Measurements from ENCODE around the gene MSRB2. TPM values are rescaled to one million over a fixed set of nuclear protein-coding genes. Genes with fewer than 3 reads are reported as not detected.

The MSRB2 gene
- polyA plus RNA-seq, 2 of the 4 experiments (the other 2 are of a cell fraction): 19.0 to 32.0 TPM

DNA sequence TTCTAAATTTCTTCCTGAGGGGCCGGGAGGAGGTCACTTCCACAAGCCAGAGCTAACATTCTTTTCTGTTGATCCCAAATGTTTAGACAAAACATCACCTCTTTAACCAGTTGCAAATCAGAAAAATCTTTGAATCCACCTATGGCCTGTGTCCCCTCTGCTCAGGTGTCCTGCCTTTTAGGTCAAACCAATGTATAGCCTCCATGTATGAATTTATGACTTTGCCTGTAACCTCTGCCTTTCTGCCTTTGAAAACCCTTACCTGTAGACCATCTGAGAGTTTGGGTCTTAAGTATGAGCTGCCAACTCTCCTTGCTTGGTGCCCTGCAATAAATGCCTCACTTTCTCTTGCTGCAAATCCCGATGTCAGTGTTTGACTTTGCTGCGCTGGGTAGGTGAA lies 44.1 kb upstream of the MSRB2 start:
- FAIRE-seq (no peak), DNase-seq (ENCODE audit: low read depth in 1 of 2, low spot score in 1 of 2) (no peak), ATAC-seq (no peak)
- no peaks in the 10 kb centered on the region; the same call in 2 of the 3 replicates for H3K9me3 ChIP-seq
- ChIA-PET CTCF (no interaction called here), POLR2A (no interaction called here)
- TF ChIP-seq PHF8 (IDR thresholded peaks at IDR 0.05; ENCODE audit: borderline replicate concordance, low read depth) (no peak), ESRRA (IDR thresholded peaks at IDR 0.05; ENCODE audit: borderline replicate concordance, low read length) (no peak), POLR2AphosphoS2 (conservative IDR thresholded peaks at IDR 0.05; ENCODE audit: low read length) (no peak), HOXA7 (CRISPR knock-in tag; IDR thresholded peaks at IDR 0.05) (no peak), RARB (CRISPR knock-in tag; IDR thresholded peaks at IDR 0.05) (no peak), POLR2A (IDR thresholded peaks at IDR 0.05; ENCODE audit: low read length) (no peak), HDAC2 (IDR thresholded peaks at IDR 0.05) (no peak), ZC3H11A (IDR thresholded peaks at IDR 0.05) (no peak), EHMT2 (IDR thresholded peaks at IDR 0.05; ENCODE audit: low read depth) (no peak)
- TF ChIP-seq, protein P1, sequence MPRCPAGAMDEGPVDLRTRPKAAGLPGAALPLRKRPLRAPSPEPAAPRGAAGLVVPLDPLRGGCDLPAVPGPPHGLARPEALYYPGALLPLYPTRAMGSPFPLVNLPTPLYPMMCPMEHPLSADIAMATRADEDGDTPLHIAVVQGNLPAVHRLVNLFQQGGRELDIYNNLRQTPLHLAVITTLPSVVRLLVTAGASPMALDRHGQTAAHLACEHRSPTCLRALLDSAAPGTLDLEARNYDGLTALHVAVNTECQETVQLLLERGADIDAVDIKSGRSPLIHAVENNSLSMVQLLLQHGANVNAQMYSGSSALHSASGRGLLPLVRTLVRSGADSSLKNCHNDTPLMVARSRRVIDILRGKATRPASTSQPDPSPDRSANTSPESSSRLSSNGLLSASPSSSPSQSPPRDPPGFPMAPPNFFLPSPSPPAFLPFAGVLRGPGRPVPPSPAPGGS (IDR thresholded peaks at IDR 0.05): no peak
- TF ChIP-seq, protein P2, sequence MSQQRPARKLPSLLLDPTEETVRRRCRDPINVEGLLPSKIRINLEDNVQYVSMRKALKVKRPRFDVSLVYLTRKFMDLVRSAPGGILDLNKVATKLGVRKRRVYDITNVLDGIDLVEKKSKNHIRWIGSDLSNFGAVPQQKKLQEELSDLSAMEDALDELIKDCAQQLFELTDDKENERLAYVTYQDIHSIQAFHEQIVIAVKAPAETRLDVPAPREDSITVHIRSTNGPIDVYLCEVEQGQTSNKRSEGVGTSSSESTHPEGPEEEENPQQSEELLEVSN (IDR thresholded peaks at IDR 0.05; ENCODE audit: borderline replicate concordance, low read depth): no peak
- TF ChIP-seq, protein P3, sequence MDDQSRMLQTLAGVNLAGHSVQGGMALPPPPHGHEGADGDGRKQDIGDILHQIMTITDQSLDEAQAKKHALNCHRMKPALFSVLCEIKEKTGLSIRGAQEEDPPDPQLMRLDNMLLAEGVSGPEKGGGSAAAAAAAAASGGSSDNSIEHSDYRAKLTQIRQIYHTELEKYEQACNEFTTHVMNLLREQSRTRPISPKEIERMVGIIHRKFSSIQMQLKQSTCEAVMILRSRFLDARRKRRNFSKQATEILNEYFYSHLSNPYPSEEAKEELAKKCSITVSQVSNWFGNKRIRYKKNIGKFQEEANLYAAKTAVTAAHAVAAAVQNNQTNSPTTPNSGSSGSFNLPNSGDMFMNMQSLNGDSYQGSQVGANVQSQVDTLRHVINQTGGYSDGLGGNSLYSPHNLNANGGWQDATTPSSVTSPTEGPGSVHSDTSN (IDR thresholded peaks at IDR 0.05): no peak
- no peak overlapping the region for H3K4me2 ChIP-seq
- 86% methylated on average over 3 of the region's 3 CpGs for WGBS (ENCODE audit: missing lambda C conversion rate)
- no peak overlapping the region for H3K27ac ChIP-seq
- peaks cover 22% of the 10 kb centered on the region for H3K4me1 ChIP-seq
- H3K4me3 ChIP-seq: no peak overlapping the region

DNA sequence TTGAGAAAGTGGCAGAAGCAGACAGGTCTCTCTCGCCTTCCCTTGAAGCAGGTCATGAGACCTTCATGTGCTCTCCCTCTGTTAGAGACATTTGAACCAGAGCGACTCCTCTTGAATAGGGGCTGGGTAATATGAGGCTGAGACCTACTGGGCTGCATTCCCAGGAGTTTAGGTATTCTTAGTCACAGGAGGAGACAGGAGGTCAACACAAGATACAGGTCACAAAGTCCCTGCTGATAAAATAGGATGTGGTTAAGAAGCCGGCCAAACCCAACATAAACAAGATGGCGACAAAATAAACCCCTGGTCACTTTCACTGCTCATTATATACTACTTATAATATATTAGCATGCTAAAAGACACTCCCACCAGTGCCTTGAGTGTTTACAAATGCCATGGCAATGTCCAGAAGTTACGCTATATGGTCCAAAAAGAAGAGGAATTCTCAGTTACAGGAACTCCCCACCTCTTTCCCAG lies 43.5 kb upstream of the MSRB2 start:
- Histone ChIP-seq H3K4me2 (no peak overlapping the region), H3K4me3 (no peak overlapping the region), H3K9me3 (no peaks in the 10 kb centered on the region; the same call in 2 of the 3 replicates), H3K27ac (no peak overlapping the region), H3K4me1 (peaks cover 22% of the 10 kb centered on the region)
- ChIA-PET POLR2A (no interaction called here), CTCF (no interaction called here)
- WGBS (ENCODE audit: missing lambda C conversion rate): 84% methylated on average over 5 of the region's 5 CpGs
- no peak for TF ChIP-seq CBX2 (IDR thresholded peaks at IDR 0.05; ENCODE audit: borderline replicate concordance, low read depth)
- TF ChIP-seq, protein P4, sequence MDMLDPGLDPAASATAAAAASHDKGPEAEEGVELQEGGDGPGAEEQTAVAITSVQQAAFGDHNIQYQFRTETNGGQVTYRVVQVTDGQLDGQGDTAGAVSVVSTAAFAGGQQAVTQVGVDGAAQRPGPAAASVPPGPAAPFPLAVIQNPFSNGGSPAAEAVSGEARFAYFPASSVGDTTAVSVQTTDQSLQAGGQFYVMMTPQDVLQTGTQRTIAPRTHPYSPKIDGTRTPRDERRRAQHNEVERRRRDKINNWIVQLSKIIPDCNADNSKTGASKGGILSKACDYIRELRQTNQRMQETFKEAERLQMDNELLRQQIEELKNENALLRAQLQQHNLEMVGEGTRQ (IDR thresholded peaks at IDR 0.05): no peak
- TF ChIP-seq MAZ (IDR thresholded peaks at IDR 0.05; ENCODE audit: borderline replicate concordance, low read depth, low read length): no peak
- no peak for TF ChIP-seq TP53 (CRISPR knock-in tag; IDR thresholded peaks at IDR 0.05)
- ATAC-seq (no peak), DNase-seq (ENCODE audit: low read depth in 1 of 2, low spot score in 1 of 2) (no peak), FAIRE-seq (no peak)

DNA sequence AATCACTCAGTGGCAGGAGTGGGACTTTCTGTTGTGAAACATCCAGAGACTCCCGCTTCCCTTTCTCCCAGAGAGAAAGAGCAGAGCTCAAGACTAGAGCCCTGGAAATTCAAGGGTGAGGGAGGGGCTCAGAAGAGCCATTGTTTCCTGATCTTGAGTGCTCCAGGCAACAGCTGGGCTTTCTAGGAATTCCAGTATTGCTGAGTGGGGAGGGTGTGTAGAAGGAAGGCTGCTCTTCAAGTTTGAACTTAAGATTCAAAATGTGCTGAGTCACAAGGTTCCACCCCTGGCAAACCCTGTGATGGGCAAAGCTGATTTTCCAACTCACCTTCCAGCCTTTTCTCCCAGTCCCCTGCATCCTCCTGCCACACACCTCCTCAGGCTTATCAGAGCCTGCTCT lies 42.3 kb upstream of the MSRB2 start:
- DNase-seq (ENCODE audit: low read depth in 1 of 2, low spot score in 1 of 2) (peak in 1 of 2 experiments; percentile 64), ATAC-seq (peak in 1 of 2 experiments; percentile 48; a peak in 2 of 6 replicates), FAIRE-seq (no peak)
- no peak overlapping the region for H3K4me3 ChIP-seq
- H3K4me2 ChIP-seq: peak overlapping the region; percentile 24; the same call in 2 of the 3 replicates
- TF ChIP-seq, protein P5, sequence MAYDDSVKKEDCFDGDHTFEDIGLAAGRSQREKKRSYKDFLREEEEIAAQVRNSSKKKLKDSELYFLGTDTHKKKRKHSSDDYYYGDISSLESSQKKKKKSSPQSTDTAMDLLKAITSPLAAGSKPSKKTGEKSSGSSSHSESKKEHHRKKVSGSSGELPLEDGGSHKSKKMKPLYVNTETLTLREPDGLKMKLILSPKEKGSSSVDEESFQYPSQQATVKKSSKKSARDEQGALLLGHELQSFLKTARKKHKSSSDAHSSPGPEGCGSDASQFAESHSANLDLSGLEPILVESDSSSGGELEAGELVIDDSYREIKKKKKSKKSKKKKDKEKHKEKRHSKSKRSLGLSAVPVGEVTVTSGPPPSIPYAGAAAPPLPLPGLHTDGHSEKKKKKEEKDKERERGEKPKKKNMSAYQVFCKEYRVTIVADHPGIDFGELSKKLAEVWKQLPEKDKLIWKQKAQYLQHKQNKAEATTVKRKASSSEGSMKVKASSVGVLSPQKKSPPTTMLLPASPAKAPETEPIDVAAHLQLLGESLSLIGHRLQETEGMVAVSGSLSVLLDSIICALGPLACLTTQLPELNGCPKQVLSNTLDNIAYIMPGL (CRISPR knock-in tag; IDR thresholded peaks at IDR 0.05; ENCODE audit: borderline replicate concordance): no peak
- TF ChIP-seq MAFK (IDR thresholded peaks at IDR 0.05; ENCODE audit: partially characterized antibody) (peak; percentile 95), NFE2L2 (conservative IDR thresholded peaks at IDR 0.05; ENCODE audit: low read length) (peak; percentile 87)
- H3K4me1 ChIP-seq: peaks cover 12% of the 10 kb centered on the region
- no peaks in the 10 kb centered on the region; the same call in 2 of the 3 replicates for H3K9me3 ChIP-seq
- ChIA-PET POLR2A (no interaction called here), CTCF (no interaction called here)
- peak overlapping the region; percentile 42 to 77 for H3K27ac ChIP-seq
- WGBS (ENCODE audit: missing lambda C conversion rate): 90% methylated on average over 1 of the region's 1 CpG

Measured in A549 (cell line).